Glomerular endothelial cell (primary cell): ENCODE results near the gene LRCH1. TPM values are rescaled to one million over a fixed set of nuclear protein-coding genes. Genes with fewer than 3 reads are reported as not detected.

Experiments used
- DNase-seq: peaks from one replicate; pipeline ENCODE4 v3.0.0-alpha.2; 2011; ENCODE audit warnings: low read depth, low spot score; ENCODE audit errors: extremely low read depth
- total RNA-seq: library from RNA; depleted of rRNA; stranded (reverse); fragments of >200 nt; gene quantifications from 2 replicates; pipeline ENCODE4 v1.2.3, GENCODE V29; 2015

LRCH1 gene
- total RNA-seq, 1 donor from 2014 or later, result 36.8 TPM

DNA sequence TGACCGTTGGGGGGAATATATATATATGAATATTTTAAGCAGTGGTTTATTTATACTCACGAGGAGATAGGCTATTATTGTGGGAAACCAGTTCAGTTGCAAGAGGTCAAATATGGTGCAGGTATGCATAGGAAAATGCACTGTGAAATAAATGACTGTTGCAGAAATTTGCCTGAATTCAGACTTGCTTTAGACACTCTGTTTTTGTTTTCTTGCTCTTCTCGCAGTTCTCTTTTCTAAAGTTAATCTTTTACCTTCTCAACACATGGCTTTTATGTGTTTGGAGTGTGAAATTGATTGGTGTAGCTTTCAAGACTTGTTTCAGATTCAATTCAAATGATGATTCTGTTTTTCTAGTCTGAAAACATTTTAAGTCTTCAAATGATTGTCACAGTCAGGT, 109.7 kb downstream of the LRCH1 start:
- DNase-seq, result no peak

DNA sequence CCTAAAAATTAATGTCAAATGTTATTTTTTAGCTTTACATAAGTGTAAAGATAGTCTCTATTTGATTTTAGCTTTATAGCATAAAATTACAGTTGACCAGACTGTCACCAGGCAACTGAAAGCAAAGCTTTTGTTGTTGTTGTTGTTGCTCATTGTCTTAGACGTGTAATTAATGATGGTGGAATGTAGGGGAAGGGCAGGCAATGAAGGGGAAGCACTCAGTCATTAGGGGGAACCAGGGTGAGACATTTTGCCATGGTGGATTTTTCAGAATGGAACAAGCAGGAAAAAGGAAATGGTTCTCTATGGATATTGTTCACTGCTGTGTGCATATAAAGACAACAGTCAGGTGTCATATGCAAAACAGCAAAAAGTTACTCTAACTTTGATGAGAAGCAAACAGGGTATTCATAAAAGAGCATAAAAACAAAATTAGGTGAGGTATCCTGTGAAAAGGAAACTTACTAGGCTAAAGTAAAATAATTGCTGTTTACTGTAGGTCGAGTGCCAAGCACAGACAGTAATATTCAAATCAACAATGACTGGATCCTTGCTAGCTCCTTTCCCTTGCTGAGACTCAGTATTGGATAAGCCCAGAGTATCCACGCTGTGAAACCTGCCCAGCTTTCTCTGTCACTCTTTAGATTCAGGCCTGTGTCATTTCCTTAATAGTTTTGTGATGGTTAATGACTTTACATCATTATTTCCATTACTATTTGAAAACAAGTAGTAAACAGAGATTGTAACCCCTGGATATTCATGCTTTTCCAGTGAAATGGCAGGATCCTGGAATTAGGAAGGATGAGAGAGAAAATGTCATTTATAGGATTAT, 110.5 kb downstream of the LRCH1 start:
- DNase-seq, result no peak

DNA sequence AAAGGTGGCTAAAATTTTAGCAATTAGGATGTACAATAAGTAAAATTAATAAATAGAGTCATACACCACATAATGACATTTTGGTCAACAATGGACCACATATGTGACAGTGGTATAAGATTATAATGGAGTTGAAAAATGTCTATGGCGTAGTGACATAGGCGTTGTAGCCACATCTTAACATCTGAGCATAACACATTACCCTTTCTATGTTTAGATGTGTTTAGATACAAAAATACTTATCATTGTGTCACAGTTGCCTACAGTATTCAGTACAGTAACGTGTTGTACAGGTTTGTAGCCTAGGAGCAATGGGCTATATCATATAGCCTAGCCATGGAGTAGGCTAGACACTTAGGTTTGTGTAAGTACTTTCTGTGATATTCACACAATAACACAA, 111.2 kb downstream of the LRCH1 start:
- no peak for DNase-seq

DNA sequence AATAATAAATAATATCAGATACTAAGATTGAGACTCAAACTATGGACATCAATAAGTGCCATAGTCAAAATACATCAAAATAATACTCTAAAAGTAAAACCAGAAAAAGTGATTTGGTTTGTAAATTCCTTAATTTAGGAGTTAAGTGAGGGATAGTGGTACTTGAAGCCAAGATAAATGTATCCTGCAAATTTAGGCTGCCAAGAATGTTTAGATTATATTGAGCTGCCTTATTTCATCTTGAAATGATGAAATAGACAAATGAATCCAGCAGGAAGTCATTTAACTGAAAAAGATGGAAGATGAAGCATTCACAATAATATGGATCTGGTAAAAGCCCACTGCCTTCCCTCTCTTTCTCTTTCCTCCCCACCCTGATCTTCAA, 112.3 kb downstream of the LRCH1 start:
- no peak for DNase-seq

DNA sequence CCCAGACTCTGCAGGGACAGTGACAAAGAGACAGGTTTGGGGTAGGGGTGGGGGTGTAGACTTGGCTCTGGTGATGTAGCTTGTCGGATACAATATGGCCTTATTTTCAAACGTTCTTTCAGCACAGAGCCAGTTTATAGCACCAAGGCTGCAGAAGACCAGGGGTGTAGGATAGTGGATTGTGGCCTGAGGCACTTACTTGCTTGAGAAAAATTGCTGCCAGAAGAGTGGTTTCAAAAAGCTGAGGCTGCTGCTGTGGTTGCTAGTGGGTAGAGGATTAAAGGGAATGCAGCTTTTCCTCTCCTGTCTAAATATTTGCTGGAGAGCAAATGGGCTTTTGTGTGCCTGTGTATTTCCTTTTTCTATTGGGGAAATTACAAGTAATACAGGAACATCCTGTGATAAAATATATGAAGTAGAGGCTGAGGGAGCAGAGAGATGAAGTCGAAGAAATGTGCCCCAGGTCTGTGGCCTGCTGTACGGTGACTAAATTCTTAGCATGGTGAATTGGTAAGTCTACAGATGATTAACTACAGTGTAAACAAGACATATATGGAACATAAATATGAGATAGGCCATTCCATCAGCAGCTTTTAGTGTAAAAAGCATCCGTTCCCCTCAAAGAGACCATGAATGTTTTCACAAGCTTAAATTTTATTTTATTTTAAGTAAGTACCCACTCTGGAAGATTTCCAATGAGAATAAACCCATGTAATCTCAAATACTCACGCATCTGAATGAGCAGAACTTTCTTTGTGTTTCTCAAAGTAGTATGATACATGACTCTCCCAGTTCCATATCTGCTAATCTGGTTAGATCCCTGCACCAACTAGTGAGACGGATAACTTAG, 112.9 kb downstream of the LRCH1 start:
- DNase-seq, result no peak

DNA sequence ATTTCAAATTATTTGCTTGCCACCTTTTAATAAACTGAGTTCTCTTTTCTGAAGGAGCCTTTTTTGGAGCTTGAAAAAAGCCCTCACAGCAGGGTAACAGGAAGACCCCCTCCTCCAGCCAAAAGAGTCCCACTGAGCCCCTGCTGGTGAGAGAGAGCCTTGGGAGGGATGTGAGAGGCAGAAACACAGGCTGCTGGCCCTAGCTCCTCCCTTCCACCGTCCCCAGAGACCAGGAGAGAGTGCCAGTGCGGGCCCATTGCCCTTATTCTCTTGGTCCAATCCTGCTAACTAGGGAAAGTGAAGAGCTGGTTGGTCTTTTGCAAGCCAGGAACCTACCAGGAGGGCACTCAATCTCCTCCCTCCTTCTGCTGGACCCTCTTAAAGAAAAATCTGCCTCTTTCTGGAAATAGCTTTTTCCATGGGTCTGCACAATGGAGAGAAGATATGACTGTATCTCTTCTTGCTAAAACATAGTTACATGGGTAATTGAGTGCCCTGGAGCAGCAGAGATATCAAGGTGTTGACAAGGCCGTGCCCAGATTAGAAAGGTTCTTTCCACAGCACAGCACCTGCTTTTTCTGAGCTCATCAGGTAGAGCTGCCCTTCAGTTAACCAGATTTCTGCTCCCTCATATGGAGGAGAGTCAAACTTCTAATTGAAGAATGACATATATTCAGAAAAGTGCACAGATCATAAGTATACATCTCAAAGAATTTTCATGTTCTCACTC, 113.9 kb downstream of the LRCH1 start:
- DNase-seq, result no peak

DNA sequence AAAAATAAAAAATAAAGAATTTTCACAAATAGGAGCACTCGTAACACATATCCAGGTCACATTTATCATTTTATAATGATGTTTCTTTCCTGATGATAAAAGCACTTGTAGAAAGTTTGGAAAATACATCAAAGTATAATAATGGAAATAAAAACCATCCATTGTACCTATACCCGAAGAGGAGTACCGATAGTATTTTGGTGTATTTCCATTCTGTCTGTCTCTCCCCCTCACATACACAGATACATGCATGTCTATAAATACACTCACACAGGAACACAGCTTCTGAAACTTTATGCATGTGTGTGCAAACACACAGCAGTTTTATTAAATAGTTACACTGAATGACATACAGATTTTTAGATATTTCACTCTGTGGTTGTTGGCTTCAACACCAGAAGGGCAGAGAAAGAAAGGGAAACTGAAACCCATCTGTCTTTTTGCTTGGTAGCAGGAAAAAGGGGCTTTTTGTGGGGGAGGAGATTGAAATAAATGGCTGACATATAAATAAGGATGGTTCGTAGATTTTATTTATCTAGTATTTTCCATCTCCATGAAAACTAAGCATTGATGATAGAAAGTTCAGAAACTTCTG, 114.8 kb downstream of the LRCH1 start:
- no peak for DNase-seq

DNA sequence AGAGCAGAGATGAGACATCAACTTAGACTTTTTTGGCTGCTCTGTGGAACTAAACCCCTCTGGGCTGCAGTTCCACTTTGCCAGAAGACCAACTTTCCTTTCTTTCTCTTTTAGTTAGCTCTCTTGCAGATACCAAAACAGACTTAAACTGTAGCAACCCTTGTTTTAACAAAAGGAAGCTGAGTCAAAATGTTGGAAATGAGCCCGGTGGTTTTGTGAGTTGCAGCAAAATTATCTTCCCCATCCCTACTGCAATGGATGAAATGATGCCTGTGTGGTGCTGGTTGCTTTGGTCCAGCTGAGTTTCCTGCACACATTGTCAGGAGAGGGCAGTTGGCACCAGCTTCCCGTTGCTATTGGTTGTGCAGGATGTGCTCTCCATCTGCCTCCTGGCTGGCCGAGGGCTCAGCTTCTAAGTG, 115.3 kb downstream of the LRCH1 start:
- DNase-seq, result no peak

DNA sequence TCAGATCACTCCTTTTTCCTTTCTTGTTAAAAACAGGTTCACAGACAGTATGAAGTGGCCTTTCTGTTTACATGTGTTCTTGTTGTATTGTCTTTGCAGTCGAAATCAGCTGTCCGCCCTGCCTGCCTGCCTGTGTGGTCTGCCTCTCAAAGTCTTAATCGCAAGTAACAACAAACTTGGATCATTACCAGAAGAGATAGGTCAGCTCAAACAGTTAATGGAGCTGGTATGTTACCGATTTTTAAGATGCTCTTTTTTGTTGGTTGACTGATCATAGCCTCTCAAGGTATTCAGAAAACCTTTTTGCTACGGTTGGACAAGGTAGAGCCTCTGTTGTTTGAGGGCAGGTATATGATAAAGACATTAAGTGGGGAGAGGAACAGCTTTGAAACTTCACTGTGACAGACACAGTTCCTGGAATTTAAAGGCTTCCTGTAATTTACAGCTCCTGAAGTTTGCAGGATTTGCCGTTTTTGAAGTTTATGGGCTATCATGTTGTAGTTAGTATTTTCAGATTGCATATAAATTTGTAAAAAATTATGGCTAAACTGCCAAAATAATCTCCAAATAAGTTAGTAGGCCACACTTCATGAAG, 116.1 kb downstream of the LRCH1 start:
- no peak for DNase-seq

DNA sequence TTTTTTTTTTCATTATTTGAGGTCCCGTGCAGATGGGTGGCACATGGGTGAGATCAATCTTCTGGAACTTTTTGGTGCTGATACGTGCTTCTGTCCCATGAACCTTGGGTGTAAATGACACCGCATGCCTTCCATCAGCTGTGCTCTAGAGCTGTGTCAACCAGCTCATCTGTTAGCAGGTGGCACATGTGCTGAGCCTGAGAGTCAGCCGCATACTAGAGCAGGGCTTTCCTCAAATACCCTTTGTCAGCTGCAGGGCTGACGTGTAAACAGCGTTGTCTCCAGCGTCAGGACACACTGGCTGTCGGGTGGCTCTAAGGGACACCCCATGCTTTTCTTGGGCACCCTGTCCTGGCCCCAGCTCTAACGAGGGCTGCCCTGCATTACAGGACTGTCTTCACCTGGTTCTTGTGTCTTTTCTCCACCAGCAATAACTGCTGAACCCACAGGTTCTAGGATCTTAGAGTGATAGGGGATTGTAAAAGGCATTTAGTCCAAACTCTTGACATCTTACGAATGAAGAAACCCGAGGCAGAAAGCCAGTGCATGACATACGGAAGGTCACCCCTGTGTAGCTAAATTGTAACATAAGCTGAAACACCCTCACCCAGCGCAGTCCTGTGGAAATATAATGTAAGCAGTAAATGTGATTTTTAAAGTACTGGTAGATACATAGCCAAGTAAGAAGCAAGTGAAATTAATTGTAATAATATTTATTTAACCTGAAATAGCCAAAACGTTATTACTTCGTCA, 119.5 kb downstream of the LRCH1 start:
- DNase-seq, result no peak

DNA sequence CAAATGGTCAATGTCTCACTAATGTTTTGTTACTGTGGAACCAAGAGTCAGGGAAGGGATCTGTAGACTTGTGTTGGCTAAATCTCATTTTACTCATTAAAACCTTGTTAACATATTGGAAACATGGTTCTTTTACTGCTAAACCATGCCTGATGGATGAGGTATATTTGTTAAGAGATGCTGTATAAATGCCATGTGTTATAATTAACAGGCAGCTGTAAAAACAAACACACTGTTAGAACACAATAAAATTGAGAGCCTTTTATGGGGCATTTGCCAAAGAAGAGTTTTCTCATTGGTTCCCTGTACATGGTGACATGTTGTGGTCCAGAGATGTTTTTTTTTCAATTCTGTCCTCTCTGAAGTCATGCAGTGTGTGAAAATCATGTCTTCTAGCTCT, 122.0 kb downstream of the LRCH1 start:
- no peak for DNase-seq

DNA sequence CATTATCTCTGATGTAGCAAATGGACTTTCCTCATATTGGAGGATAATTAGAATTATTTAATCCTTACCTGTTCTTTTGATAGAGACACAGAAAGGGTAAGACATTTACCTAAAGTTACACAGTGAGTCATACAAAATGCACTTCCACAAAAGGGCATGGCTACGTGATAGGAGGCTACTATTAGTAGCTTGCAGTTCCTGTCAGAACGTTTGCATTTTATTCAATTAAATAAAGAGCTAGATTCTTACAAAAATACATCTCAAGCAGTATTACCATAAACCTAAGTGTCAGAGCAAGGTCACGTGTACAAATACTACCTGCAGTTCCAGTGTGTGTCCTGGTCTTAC, 123.4 kb downstream of the LRCH1 start:
- DNase-seq, result no peak

DNA sequence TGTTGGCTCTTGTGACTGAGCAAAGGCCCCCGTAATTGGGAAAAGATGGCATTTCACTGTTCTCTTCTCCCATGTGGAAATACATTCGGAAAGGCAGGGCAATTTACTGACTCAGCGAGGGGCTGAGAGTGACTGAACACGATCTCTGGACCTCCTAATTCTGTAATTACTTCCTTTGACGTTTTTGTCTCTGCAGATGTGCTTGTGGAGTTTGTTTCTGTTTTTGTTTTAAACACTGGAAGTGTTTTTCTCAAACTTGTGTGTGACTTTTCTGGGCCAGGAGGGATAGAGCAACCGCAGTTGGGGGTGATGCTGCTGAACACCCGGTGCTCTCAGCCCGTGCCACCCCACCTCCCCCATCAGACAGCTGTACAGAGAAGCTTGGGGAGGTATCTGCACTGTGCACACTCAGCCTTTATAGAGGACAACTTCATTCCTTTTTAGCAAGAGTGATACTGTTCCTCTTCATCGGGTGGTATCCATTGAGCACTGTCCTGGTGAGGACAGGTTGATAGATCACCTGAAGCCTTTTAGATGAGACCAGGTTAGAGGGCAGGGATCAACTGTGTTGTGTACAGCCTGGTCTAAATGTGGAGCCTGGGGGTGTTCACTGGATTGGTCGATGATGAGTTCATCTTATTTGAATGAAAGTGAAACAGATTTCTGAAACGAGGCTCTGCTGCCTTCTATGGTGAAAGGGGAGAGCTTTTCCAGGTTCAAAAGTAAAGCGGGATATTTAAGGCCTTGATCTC, 126.6 kb downstream of the LRCH1 start:
- DNase-seq, result no peak

DNA sequence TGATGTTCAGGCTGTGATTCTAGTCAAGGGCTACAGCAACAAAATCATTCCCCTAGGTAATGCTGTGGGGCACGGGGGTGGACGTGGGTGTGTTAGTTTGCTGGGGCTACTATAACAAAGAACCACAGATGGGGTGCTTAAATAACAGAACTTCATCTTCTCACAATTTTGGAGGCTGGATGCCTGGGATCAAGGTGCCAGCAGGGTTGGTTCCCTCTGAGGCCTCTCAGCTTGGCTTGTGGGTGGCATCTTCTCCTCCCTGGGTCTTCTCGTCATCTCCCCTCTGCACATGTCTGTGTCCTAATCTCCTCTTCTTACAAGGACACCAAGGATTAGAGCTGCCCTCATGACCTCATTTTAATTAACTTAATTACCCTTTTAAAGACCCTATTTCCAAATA, 129.0 kb downstream of the LRCH1 start:
- no peak for DNase-seq

DNA sequence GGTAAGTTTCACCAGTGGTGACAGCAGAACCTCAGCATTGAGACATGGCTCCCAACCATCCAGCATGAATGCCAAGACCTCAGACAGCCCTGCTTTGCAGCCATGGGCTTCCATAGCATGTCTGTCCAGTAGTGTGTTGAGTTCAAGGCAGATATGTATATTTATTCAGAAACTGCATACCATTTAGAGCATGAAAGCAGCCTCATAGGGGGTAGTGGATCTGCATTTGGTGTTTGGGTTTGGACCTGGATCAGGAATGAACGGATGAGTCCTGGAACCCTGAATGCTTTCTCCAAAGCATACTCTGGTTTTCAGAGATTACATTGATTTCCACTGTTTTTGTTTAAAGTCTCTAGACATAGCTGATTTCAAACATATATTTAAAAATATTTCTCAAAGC, 129.7 kb downstream of the LRCH1 start:
- DNase-seq, result no peak

DNA sequence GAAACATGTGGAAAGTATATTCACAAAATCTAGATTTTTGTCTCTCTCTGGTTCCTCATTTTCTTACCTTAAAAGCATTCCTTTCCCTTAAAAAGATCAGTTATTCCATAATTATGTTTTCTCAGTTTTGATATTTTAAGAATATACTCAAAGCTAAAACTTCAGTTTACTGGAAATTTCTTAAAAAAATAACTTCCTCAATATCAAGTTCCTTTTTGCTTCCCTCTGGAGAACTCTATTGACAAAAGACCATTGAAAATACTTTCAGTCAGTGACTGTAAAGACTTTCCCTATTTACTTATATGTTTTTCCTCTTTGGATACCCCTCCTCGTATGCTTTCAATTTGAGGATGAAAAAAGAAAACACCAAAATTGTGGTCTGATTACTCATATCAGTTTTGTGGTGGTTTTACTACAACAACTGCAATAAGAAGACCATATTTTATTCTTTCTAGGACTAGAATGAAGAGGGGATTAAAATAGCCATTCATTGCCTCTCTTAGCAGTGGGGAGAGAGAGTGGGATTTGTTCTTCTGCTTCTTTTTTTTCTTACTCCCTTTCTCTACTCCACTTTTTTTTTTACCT, 130.8 kb downstream of the LRCH1 start:
- DNase-seq, result no peak

DNA sequence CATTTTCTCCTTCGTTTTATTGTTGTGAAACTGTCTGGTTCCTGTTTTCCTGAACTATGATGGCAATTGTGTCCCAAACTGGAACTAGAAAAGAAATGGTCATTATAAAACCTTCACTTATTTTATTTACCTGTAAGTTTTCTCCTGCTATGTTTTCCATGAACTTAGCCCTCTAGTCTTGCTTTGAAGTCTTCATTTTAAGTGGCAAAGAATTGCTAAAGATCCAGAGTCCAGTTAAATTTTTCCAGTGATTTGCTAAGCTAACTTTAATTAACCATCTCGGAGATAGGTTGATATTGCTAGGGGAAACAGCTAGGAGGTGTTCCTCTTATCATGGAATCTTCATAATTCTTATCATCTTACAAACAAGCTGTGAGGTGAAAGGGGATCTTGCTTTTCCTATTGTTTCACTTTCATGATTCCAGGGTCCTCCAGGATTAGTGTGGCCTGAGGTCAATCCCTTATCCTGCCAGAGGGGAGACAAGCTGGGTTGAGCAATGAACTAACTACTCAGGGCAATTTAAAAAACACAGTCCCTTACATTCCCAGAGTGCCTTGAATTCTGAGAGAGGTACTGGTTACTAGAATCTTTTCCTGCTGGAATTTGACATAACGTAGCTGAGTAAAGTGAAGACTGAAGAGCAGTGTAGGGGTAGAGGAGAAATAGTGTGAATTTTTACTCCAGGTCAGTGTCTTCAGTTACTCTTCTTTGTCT, 131.5 kb downstream of the LRCH1 start:
- DNase-seq, result no peak

DNA sequence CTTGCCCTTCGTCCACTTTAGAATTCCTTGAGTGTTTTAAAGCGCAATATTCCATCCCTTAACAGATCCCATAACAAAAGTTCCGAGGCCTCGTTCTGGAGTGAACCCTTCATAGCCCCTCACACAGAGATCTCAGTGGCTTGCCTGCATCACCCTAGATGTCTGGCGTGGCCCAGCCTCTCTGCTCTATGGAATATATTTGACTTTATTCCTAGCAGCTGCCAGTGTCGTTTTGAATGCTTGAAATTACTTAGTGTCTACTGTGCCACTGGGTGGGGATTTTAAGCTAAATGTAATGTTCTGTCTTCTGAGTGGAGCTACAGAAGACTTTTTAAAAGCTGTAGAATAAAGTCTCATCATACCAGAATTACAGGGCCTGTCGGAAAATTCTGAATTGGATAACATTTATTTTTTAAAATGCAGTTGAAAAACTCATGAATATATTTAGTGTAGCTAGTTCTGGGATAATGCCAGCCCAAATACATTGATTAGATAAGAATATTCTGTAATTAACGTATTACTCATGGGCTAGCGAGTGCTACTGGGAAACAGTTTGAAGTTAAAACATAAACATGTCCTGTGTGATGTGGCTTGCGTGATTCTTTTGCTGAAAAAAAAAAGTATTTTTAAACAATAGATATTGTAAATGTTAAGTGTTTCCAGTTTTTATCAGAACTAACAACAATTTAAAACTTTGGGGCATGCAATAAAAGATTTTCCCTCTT, 132.2 kb downstream of the LRCH1 start:
- DNase-seq, result no peak
